Fibroblast of lung (primary cell): ENCODE data around the gene KRT37. TPM values are rescaled to one million over a fixed set of nuclear protein-coding genes. Genes with fewer than 3 reads are reported as not detected.

Experiments used
- DNase-seq, 2 donors: peaks; one replicate each; pipeline versions ENCODE4 v3.0.0 to v3.0.0-alpha.2; 2010; ENCODE audit warnings: low read depth in 2 of 2
- H2AFZ ChIP-seq: 2 replicates; pipeline ENCODE4 v1.5.1; 2012; ENCODE audit warnings: low read length, control low read depth, inconsistent platforms
- H3K27ac ChIP-seq: 2 replicates; pipeline ENCODE4 v1.5.1; 2011; ENCODE audit warnings: low read length, control low read depth; ENCODE audit not compliant: insufficient read depth
- H3K27me3 ChIP-seq: 2 replicates; pipeline ENCODE4 v1.5.1; 2011; ENCODE audit warnings: mild to moderate bottlenecking, low read length; ENCODE audit not compliant: control insufficient read depth, insufficient read depth
- H3K36me3 ChIP-seq: 2 replicates; pipeline ENCODE4 v1.5.1; 2011; ENCODE audit warnings: low read length; ENCODE audit not compliant: control insufficient read depth, insufficient read depth
- H3K4me1 ChIP-seq: 2 replicates; pipeline ENCODE4 v1.5.1; 2011; ENCODE audit warnings: low read length; ENCODE audit not compliant: control insufficient read depth, insufficient read depth; ENCODE audit errors: extremely low read depth
- H3K4me2 ChIP-seq: 2 replicates; pipeline ENCODE4 v1.5.1; 2011; ENCODE audit warnings: low read length, control low read depth; ENCODE audit not compliant: insufficient read depth; ENCODE audit errors: extremely low read depth
- H3K4me3 ChIP-seq, 4 experiments: fragments of 200-600 bp in 1 of 4; sonication (generic) in 1 of 4; replicated peaks in 1 of 4; 2 replicates each; pipeline ENCODE4 v1.5.1; 2011 to 2016; ENCODE audit warnings: low read length in 4 of 4, low read depth in 3 of 4, mild to moderate bottlenecking in 3 of 4, control low read depth in 2 of 4, inconsistent platforms in 1 of 4, mixed read lengths in 1 of 4; ENCODE audit not compliant: insufficient read depth in 1 of 4; ENCODE audit errors: control extremely low read depth in 1 of 4
- H3K79me2 ChIP-seq: 2 replicates; pipeline ENCODE4 v1.5.1; 2012; ENCODE audit warnings: mild to moderate bottlenecking, low read length, inconsistent platforms; ENCODE audit not compliant: control insufficient read depth, insufficient read depth
- H3K9ac ChIP-seq: 2 replicates; pipeline ENCODE4 v1.5.1; 2011; ENCODE audit warnings: mild to moderate bottlenecking, low read length, control low read depth; ENCODE audit not compliant: insufficient read depth
- H3K9me3 ChIP-seq: 2 replicates; pipeline ENCODE4 v1.5.1; 2012; ENCODE audit warnings: low read depth, low read length; ENCODE audit not compliant: control insufficient read depth, insufficient read depth
- H4K20me1 ChIP-seq: 2 replicates; pipeline ENCODE4 v1.5.1; 2011; ENCODE audit warnings: low read length; ENCODE audit not compliant: control insufficient read depth, insufficient read depth; ENCODE audit errors: extremely low read depth
- EZH2 ChIP-seq: IDR thresholded peaks from 2 replicates; pipeline ENCODE4 v1.5.1; 2012; ENCODE audit warnings: low read length, control low read depth, mild to moderate bottlenecking; ENCODE audit errors: missing control alignments
- polyA plus RNA-seq, 2 donors: library from polyadenylated mRNA; depleted of rRNA in 1 of 2; stranded (reverse) in 1 of 2; unstranded in 1 of 2; fragments of >200 nt; gene quantifications; 2 replicates each; pipeline ENCODE4 v1.2.1, GENCODE V29; 2011 to 2012; ENCODE audit warnings: missing spikeins in 1 of 2
- total RNA-seq: library from RNA; depleted of rRNA; stranded (reverse); fragments of >200 nt; gene quantifications from 2 replicates; pipeline ENCODE4 v1.2.1, GENCODE V29; 2014
- TF ChIP-seq, protein P1 (sequence below), 2 donors: IDR thresholded peaks in 1 of 2; conservative IDR thresholded peaks in 1 of 2; 1 replicate in 1 of 2; 2 replicates in 1 of 2; pipeline ENCODE4 v1.5.1; 2011 to 2012; ENCODE audit warnings: low read length in 2 of 2, control low read depth in 1 of 2, inconsistent platforms in 1 of 2, low read depth in 1 of 2, mild to moderate bottlenecking in 1 of 2

The KRT37 gene
- total and polyA plus RNA-seq, 2 donors (not counting 1 experiment from before 2014, with no cell fraction given): not detected

DNA sequence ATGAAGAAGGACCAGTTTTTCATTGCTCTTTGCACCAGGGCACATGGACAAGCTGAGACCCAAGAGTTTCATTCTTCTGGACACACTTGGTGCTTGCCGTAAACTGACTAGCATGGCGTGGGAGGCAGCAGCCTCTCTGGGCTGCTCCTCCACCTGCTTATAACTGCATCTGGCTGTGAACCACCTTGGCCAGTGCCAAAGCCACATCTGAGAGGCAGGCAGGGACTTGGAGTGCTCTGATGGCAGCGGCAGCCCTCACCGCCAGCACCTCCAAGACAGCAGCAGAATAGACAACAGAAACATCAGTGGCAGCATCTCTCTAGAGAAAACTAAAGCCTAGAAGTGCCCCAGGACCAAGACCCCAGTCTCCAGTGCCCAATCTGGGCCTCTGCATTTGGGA is 4.7 kb downstream of the KRT37 start:
- no peaks in the 10 kb centered on the region for H3K79me2 ChIP-seq
- H2AFZ ChIP-seq: no peak overlapping the region
- no peak for DNase-seq
- H3K27me3 ChIP-seq: peaks cover 2% of the 10 kb centered on the region
- peaks cover 7% of the 10 kb centered on the region for H3K4me1 ChIP-seq
- H3K4me3 ChIP-seq: no peak overlapping the region
- no peaks in the 10 kb centered on the region for H3K36me3 ChIP-seq
- H4K20me1 ChIP-seq: no peaks in the 10 kb centered on the region
- no peak overlapping the region for H3K27ac ChIP-seq
- H3K4me2 ChIP-seq: no peak overlapping the region
- TF ChIP-seq, protein P1, sequence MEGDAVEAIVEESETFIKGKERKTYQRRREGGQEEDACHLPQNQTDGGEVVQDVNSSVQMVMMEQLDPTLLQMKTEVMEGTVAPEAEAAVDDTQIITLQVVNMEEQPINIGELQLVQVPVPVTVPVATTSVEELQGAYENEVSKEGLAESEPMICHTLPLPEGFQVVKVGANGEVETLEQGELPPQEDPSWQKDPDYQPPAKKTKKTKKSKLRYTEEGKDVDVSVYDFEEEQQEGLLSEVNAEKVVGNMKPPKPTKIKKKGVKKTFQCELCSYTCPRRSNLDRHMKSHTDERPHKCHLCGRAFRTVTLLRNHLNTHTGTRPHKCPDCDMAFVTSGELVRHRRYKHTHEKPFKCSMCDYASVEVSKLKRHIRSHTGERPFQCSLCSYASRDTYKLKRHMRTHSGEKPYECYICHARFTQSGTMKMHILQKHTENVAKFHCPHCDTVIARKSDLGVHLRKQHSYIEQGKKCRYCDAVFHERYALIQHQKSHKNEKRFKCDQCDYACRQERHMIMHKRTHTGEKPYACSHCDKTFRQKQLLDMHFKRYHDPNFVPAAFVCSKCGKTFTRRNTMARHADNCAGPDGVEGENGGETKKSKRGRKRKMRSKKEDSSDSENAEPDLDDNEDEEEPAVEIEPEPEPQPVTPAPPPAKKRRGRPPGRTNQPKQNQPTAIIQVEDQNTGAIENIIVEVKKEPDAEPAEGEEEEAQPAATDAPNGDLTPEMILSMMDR (conservative IDR thresholded peaks at IDR 0.05 in 1 of 2, IDR thresholded peaks at IDR 0.05 in 1 of 2; ENCODE audit: low read depth in 1 of 2, low read length in 2 of 2): no peak
- TF ChIP-seq EZH2: no peak
- no peak overlapping the region for H3K9ac ChIP-seq
- H3K9me3 ChIP-seq: no peaks in the 10 kb centered on the region

DNA sequence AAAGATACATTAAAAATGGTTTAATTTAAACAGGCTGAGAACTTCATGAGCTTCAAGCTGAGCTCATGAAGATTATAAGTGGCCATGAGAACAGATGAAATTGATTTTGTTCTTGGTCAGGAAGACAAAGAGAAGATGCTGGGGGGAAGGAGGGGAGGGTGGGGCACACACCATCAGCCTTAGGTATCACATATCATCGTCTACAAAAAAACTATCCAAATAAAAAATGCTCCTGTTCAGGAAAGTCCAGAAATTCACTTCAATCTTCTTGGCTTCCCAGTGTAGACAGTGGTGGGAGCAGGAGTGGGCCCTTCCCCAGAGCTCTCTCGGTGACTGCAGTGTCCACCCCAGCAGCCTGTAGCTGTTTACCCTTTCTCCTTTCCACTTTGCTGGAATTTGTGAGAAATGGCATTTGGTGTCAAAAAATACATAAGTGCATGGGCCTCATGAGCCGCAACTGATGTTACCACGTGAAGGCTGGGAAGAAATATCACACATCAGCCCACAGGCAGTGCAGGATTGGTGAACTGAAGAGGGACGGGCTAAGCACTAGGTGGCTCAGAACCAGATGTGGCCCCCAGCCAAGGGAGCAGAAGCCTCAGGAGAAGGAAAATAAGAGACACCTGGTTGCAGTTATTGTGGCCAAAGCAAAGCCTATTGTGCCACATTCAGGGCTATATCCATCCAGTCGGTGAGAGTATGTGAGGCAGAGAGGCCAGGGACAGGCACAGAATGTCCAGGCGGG is 6.1 kb downstream of the KRT37 start:
- Histone ChIP-seq H3K4me3 (no peak overlapping the region), H3K36me3 (no peaks in the 10 kb centered on the region), H3K9me3 (no peaks in the 10 kb centered on the region), H2AFZ (no peak overlapping the region), H3K4me2 (no peak overlapping the region), H3K4me1 (peaks cover 7% of the 10 kb centered on the region), H3K9ac (no peak overlapping the region), H3K27me3 (peaks cover 2% of the 10 kb centered on the region), H3K79me2 (no peaks in the 10 kb centered on the region), H4K20me1 (no peaks in the 10 kb centered on the region), H3K27ac (no peak overlapping the region)
- TF ChIP-seq, protein P1 (conservative IDR thresholded peaks at IDR 0.05 in 1 of 2, IDR thresholded peaks at IDR 0.05 in 1 of 2; ENCODE audit: low read depth in 1 of 2, low read length in 2 of 2): no peak
- no peak for TF ChIP-seq EZH2
- no peak for DNase-seq

DNA sequence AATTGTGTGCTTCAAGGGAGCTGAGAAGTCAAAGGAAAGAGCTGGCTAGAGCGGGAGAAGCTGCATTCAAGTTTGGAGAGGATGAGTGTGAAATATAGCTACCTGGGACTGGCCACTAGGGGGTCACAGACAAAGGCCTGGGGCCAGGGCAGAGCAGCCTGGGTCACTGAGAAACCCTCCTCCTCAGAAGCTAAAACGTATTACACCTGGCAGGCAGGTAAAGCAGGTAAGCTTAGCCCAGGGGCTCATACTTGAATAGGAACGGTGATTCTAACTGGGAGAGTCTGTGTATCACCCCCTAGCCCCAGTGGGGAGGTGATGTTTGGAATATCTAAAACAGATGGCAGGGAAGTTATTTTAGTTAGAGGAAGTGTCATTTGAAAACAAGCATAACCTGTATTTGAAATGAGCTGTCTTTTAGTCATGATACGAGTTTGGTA is 6.8 kb downstream of the KRT37 start:
- Histone ChIP-seq H3K4me3 (no peak overlapping the region), H3K9me3 (no peaks in the 10 kb centered on the region), H3K4me1 (peaks cover 7% of the 10 kb centered on the region), H3K4me2 (no peak overlapping the region), H2AFZ (no peak overlapping the region), H3K27me3 (no peaks in the 10 kb centered on the region), H3K27ac (no peak overlapping the region), H4K20me1 (no peaks in the 10 kb centered on the region), H3K79me2 (no peaks in the 10 kb centered on the region), H3K9ac (no peak overlapping the region), H3K36me3 (no peaks in the 10 kb centered on the region)
- no peak for DNase-seq
- no peak for TF ChIP-seq EZH2
- TF ChIP-seq, protein P1 (conservative IDR thresholded peaks at IDR 0.05 in 1 of 2, IDR thresholded peaks at IDR 0.05 in 1 of 2; ENCODE audit: low read depth in 1 of 2, low read length in 2 of 2): peak in 1 of 2 donors; percentile 12
